Fibroblast of mammary gland (primary cell): ENCODE measurements around the gene L3HYPDH.

ENCODE experiments used
- DNase-seq: peaks from one replicate; pipeline ENCODE4 v3.0.0-alpha.2; 2010; ENCODE audit warnings: low read depth
- H3K4me3 ChIP-seq: 2 replicates; pipeline ENCODE4 v1.5.1; 2011; ENCODE audit warnings: low read depth, mild to moderate bottlenecking, low read length, moderate library complexity; ENCODE audit not compliant: control insufficient read depth
- CTCF ChIP-seq: conservative IDR thresholded peaks from 2 replicates; pipeline ENCODE4 v1.5.1; 2011; ENCODE audit warnings: low read depth, low read length, inconsistent platforms; ENCODE audit not compliant: control insufficient read depth, insufficient read depth

The L3HYPDH gene

GRCh38 chr14:59435101-59435500, 49.1 kb downstream of the L3HYPDH start:
- no peak for TF ChIP-seq CTCF
- DNase-seq, result no peak
- no peak overlapping the region for H3K4me3 ChIP-seq

GRCh38 chr14:59429790-59430189, 54.4 kb downstream of the L3HYPDH start:
- no peak overlapping the region for H3K4me3 ChIP-seq
- no peak for DNase-seq
- TF ChIP-seq CTCF, result no peak

- no peak overlapping the region for H3K4me3 ChIP-seq
- TF ChIP-seq CTCF, result peak; percentile 33
- peak; percentile 94 for DNase-seq
Observed at GRCh38 chr14:59428581-59429012, 55.6 kb downstream of the L3HYPDH start.

- peak; percentile 93 for DNase-seq
- no peak overlapping the region for H3K4me3 ChIP-seq
- no peak for TF ChIP-seq CTCF
Observed at GRCh38 chr14:59427653-59428580, 56.3 kb downstream of the L3HYPDH start.

GRCh38 chr14:59425322-59425935, 58.8 kb downstream of the L3HYPDH start:
- peak; percentile 10 for TF ChIP-seq CTCF
- peak; percentile 76 for DNase-seq

GRCh38 chr14:59424341-59425071, 59.7 kb downstream of the L3HYPDH start:
- no peak for TF ChIP-seq CTCF
- H3K4me3 ChIP-seq, result no peak overlapping the region
- peak; percentile 80 for DNase-seq

More at GRCh38 chr14:59425322-59425935, 58.8 kb downstream of the L3HYPDH start:
- no peak overlapping the region for H3K4me3 ChIP-seq
